Mesenchymal stem cell (in vitro differentiated cells and primary cell): ENCODE measurements around the gene COPRS.

ENCODE experiments used
- DNase-seq: peaks from one replicate; pipeline ENCODE4 v3.0.0-alpha.2; 2013
- H2AFZ ChIP-seq: one replicate; pipeline ENCODE4 v1.6.1; 2013; ENCODE audit warnings: low read depth, mild to moderate bottlenecking, control low read depth, inconsistent platforms, low read length, moderate library complexity
- H2AK5ac ChIP-seq: 2 replicates; pipeline ENCODE4 v1.6.1; 2013; ENCODE audit warnings: low read length, moderate library complexity, mild to moderate bottlenecking, inconsistent platforms; ENCODE audit not compliant: severe bottlenecking
- H2BK120ac ChIP-seq: one replicate; pipeline ENCODE4 v1.6.1; 2013; ENCODE audit warnings: low read depth, mild to moderate bottlenecking, inconsistent platforms, low read length, moderate library complexity
- H2BK12ac ChIP-seq, 2 experiments: one replicate each; pipeline ENCODE4 v1.6.1; 2013; ENCODE audit warnings: inconsistent platforms in 2 of 2, low read length in 2 of 2, mild to moderate bottlenecking in 2 of 2, moderate library complexity in 2 of 2, control low read depth in 1 of 2
- H2BK15ac ChIP-seq: one replicate; pipeline ENCODE4 v1.6.1; 2013; ENCODE audit warnings: mild to moderate bottlenecking, low read depth, inconsistent platforms; ENCODE audit not compliant: poor library complexity, severe bottlenecking
- H2BK5ac ChIP-seq: 2 replicates; pipeline ENCODE4 v1.6.1; 2013; ENCODE audit warnings: low read depth, mild to moderate bottlenecking, low read length, control low read depth, inconsistent platforms; ENCODE audit not compliant: poor library complexity, severe bottlenecking
- H3K14ac ChIP-seq, 2 experiments: one replicate each; pipeline ENCODE4 v1.6.1; 2013; ENCODE audit warnings: inconsistent platforms in 2 of 2, low read length in 2 of 2, control low read depth in 1 of 2, mild to moderate bottlenecking in 1 of 2, moderate library complexity in 1 of 2
- H3K18ac ChIP-seq, 2 experiments: one replicate each; pipeline ENCODE4 v1.6.1; 2013; ENCODE audit warnings: inconsistent platforms in 2 of 2, low read length in 2 of 2, control low read depth in 1 of 2, low read depth in 1 of 2, mild to moderate bottlenecking in 1 of 2
- H3K23ac ChIP-seq, 2 experiments: one replicate each; pipeline ENCODE4 v1.6.1; 2013; ENCODE audit warnings: inconsistent platforms in 2 of 2, low read length in 2 of 2, mild to moderate bottlenecking in 2 of 2, moderate library complexity in 2 of 2, control low read depth in 1 of 2
- H3K27ac ChIP-seq: 2 replicates; pipeline ENCODE4 v1.5.1; 2013; ENCODE audit warnings: mild to moderate bottlenecking, moderate library complexity, low read length, control low read depth, inconsistent platforms; ENCODE audit not compliant: poor library complexity, severe bottlenecking
- H3K27me3 ChIP-seq, 2 experiments: 2 replicates each; pipeline versions ENCODE4 v1.6.1 to v1.7.0; 2013; ENCODE audit warnings: low read length in 2 of 2, mild to moderate bottlenecking in 2 of 2, moderate library complexity in 2 of 2, control low read depth in 1 of 2, inconsistent platforms in 1 of 2; ENCODE audit not compliant: control insufficient read depth in 1 of 2, insufficient read depth in 1 of 2
- H3K36me3 ChIP-seq, 2 experiments: 2 replicates each; pipeline versions ENCODE4 v1.6.1 to v1.7.0; 2013; ENCODE audit warnings: low read length in 2 of 2, control low read depth in 1 of 2, inconsistent platforms in 1 of 2, low read depth in 1 of 2, mild to moderate bottlenecking in 1 of 2; ENCODE audit not compliant: insufficient read depth in 2 of 2, control insufficient read depth in 1 of 2
- H3K4ac ChIP-seq, 2 experiments: one replicate each; pipeline ENCODE4 v1.6.1; 2013; ENCODE audit warnings: inconsistent platforms in 2 of 2, low read length in 2 of 2, mild to moderate bottlenecking in 2 of 2, moderate library complexity in 2 of 2, control low read depth in 1 of 2, low read depth in 1 of 2
- H3K4me1 ChIP-seq: 2 replicates; pipeline ENCODE4 v1.6.1; 2013; ENCODE audit warnings: low read depth, low read length, control low read depth; ENCODE audit not compliant: control insufficient read depth, insufficient read depth
- H3K4me2 ChIP-seq: 2 replicates; pipeline ENCODE4 v1.6.1; 2013; ENCODE audit warnings: low read length, mild to moderate bottlenecking, inconsistent platforms; ENCODE audit not compliant: poor library complexity, severe bottlenecking
- H3K4me3 ChIP-seq, 2 experiments: 2 replicates each; pipeline versions ENCODE4 v1.5.1 to v1.7.0; 2013; ENCODE audit warnings: low read length in 2 of 2, mild to moderate bottlenecking in 2 of 2, control low read depth in 1 of 2, low read depth in 1 of 2; ENCODE audit not compliant: insufficient read depth in 1 of 2
- H3K79me1 ChIP-seq: replicated peaks from 2 replicates; pipeline ENCODE4 v1.6.1; 2013; ENCODE audit warnings: mild to moderate bottlenecking, control low read depth, low read length, inconsistent platforms; ENCODE audit not compliant: poor library complexity, severe bottlenecking
- H3K9ac ChIP-seq: 2 replicates; pipeline ENCODE4 v1.7.0; 2013; ENCODE audit warnings: mild to moderate bottlenecking, low read length, moderate library complexity
- H3K9me3 ChIP-seq: 2 replicates; pipeline ENCODE4 v1.7.0; 2013; ENCODE audit warnings: mild to moderate bottlenecking, low read length; ENCODE audit not compliant: control insufficient read depth
- H4K8ac ChIP-seq: one replicate; pipeline ENCODE4 v1.6.1; 2013; ENCODE audit warnings: inconsistent platforms, mild to moderate bottlenecking, low read length, moderate library complexity
- H4K91ac ChIP-seq: one replicate; pipeline ENCODE4 v1.6.1; 2013; ENCODE audit warnings: mild to moderate bottlenecking, low read length, inconsistent platforms
- WGBS: methylation state at CpG from one replicate; pipeline ENCODE4 v1.1.7; 2013; ENCODE audit warnings: mixed read lengths; 5-methylcytosine and 5-hydroxymethylcytosine counted together

COPRS gene

GRCh38 chr17:31838636-31839225 is 20.3 kb downstream of the COPRS start:
- 94% methylated on average over 5 of the region's 5 CpGs for WGBS
- Histone ChIP-seq H3K4me3 (no peak overlapping the region), H3K9ac (no peak overlapping the region), H3K4ac (no peak overlapping the region), H2BK5ac (no peak overlapping the region), H3K14ac (no peak overlapping the region), H2AFZ (no peak overlapping the region), H3K36me3 (no peaks in the 10 kb centered on the region), H3K4me2 (no peak overlapping the region), H2BK120ac (no peak overlapping the region), H4K8ac (no peak overlapping the region), H3K27me3 (no peaks in the 10 kb centered on the region), H3K27ac (no peak overlapping the region), H3K23ac (no peak overlapping the region), H3K9me3 (no peaks in the 10 kb centered on the region), H4K91ac (no peak overlapping the region), H2BK12ac (no peak overlapping the region), H2AK5ac (no peak overlapping the region), H3K4me1 (peaks cover 3% of the 10 kb centered on the region), H3K79me1 (no peaks in the 10 kb centered on the region), H2BK15ac (no peak overlapping the region), H3K18ac (no peak overlapping the region)
- peak; percentile 36 for DNase-seq

GRCh38 chr17:31835984-31836383 is 23.1 kb downstream of the COPRS start:
- no peak for DNase-seq
- H3K27me3 ChIP-seq: no peaks in the 10 kb centered on the region
- no peak overlapping the region for H3K4me2 ChIP-seq
- H2BK120ac ChIP-seq: no peak overlapping the region
- peaks cover 3% of the 10 kb centered on the region for H3K4me1 ChIP-seq
- H2AK5ac ChIP-seq: no peak overlapping the region
- no peak overlapping the region for H2BK15ac ChIP-seq
- H2BK12ac ChIP-seq: no peak overlapping the region
- H3K36me3 ChIP-seq: no peaks in the 10 kb centered on the region
- H4K91ac ChIP-seq: no peak overlapping the region
- H3K18ac ChIP-seq: no peak overlapping the region
- no peak overlapping the region for H3K4me3 ChIP-seq
- H3K79me1 ChIP-seq: no peaks in the 10 kb centered on the region
- no peak overlapping the region for H3K14ac ChIP-seq
- H3K23ac ChIP-seq: no peak overlapping the region
- H3K9me3 ChIP-seq: no peaks in the 10 kb centered on the region
- H2BK5ac ChIP-seq: no peak overlapping the region
- H3K27ac ChIP-seq: no peak overlapping the region
- H3K9ac ChIP-seq: no peak overlapping the region
- no peak overlapping the region for H4K8ac ChIP-seq
- 97% methylated on average over 3 of the region's 4 CpGs for WGBS
- H3K4ac ChIP-seq: no peak overlapping the region
- no peak overlapping the region for H2AFZ ChIP-seq

- H3K4ac ChIP-seq: no peak overlapping the region
- no peak overlapping the region for H2AFZ ChIP-seq
- H3K27me3 ChIP-seq: no peaks in the 10 kb centered on the region
- no peak overlapping the region for H4K91ac ChIP-seq
- H2BK12ac ChIP-seq: no peak overlapping the region
- H3K4me2 ChIP-seq: no peak overlapping the region
- H3K4me3 ChIP-seq: no peak overlapping the region
- H3K27ac ChIP-seq: no peak overlapping the region
- no peak overlapping the region for H3K23ac ChIP-seq
- no peaks in the 10 kb centered on the region for H3K79me1 ChIP-seq
- no peak overlapping the region for H2BK5ac ChIP-seq
- H2BK15ac ChIP-seq: no peak overlapping the region
- no peak overlapping the region for H3K14ac ChIP-seq
- peaks cover 3% of the 10 kb centered on the region for H3K4me1 ChIP-seq
- no peak overlapping the region for H3K9ac ChIP-seq
- no peak overlapping the region for H3K18ac ChIP-seq
- H2BK120ac ChIP-seq: no peak overlapping the region
- H3K36me3 ChIP-seq: no peaks in the 10 kb centered on the region
- H2AK5ac ChIP-seq: no peak overlapping the region
- 77% methylated on average over 7 of the region's 7 CpGs for WGBS
- H4K8ac ChIP-seq: no peak overlapping the region
- DNase-seq: no peak
- no peaks in the 10 kb centered on the region for H3K9me3 ChIP-seq
These were observed 24.6 kb downstream of the COPRS start for GRCh38 chr17:31834448-31834847.

- DNase-seq: no peak
- no peak overlapping the region for H2BK12ac ChIP-seq
- no peak overlapping the region for H2AK5ac ChIP-seq
- no peak overlapping the region for H3K23ac ChIP-seq
- no peak overlapping the region for H2AFZ ChIP-seq
- H2BK120ac ChIP-seq: no peak overlapping the region
- H3K18ac ChIP-seq: no peak overlapping the region
- no peaks in the 10 kb centered on the region for H3K79me1 ChIP-seq
- H3K27ac ChIP-seq: no peak overlapping the region
- no peak overlapping the region for H2BK15ac ChIP-seq
- peaks cover 3% of the 10 kb centered on the region for H3K4me1 ChIP-seq
- no peak overlapping the region for H3K4me2 ChIP-seq
- H3K36me3 ChIP-seq: no peaks in the 10 kb centered on the region
- H3K4ac ChIP-seq: no peak overlapping the region
- H2BK5ac ChIP-seq: no peak overlapping the region
- H3K9ac ChIP-seq: no peak overlapping the region
- no peaks in the 10 kb centered on the region for H3K27me3 ChIP-seq
- 80% methylated on average over 9 of the region's 9 CpGs for WGBS
- no peak overlapping the region for H3K4me3 ChIP-seq
- H3K9me3 ChIP-seq: no peaks in the 10 kb centered on the region
- H4K91ac ChIP-seq: no peak overlapping the region
- H3K14ac ChIP-seq: no peak overlapping the region
- H4K8ac ChIP-seq: no peak overlapping the region
These were observed 26.3 kb downstream of the COPRS start for GRCh38 chr17:31832746-31833145.
